ENCODE measurements around the gene ASB6.
"Not testable (repeated sequence)": the region's sequence is repeated elsewhere in the genome, so short reads cannot be mapped to it uniquely, and the experiment has no call there.

The ASB6 gene

DNA sequence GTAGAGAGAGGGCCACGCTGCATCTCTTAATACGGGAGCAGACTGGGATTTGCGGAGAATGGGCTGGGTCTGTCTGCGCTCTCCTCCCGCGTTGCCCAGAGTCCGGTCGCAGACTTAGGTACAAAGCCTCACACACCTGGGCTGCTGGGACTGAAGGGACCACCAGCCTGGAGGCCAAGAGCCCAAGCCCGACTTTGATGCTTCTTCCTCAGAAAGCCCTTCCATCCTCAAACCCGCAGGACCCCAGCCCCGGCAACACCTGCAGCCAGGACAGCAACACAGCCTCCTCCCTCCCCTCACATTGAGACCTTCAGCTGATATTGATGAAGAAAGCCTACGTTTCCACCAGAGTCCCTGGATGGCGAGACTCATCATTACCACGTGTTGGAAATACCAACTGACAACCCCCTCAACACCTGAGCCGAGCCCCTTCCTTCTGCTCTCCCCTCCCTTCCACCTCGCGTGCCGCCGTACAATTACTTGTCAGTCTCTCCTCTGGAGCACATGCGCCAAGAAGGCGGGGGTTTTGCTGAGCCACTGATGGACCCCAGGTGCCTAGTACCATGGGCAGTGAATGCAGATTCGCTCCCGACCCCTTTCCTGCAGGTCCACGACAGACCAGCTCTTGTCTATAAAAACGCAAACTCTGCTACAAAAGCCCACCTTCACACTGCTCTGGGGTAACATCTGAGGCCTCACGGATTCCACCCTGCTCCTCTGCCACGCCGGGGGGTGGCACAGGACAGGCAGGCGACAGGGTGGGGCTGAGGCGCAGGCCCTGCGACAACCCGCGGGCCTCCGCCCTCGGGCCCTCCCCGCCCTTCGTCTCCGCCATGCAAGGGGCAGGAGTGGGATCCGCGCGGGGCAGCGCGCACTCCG, 841 bp downstream of the ASB6 start:
- no peak for DNase-seq

- no peak for DNase-seq
Observed at GRCh38 chr9:129640086-129640870, 1.7 kb downstream of the ASB6 start.

- DNase-seq, result no peak
Observed at GRCh38 chr9:129639756-129640085, 2.2 kb downstream of the ASB6 start.

- no peak for DNase-seq
Observed at GRCh38 chr9:129639034-129639630, 2.8 kb downstream of the ASB6 start.

DNA sequence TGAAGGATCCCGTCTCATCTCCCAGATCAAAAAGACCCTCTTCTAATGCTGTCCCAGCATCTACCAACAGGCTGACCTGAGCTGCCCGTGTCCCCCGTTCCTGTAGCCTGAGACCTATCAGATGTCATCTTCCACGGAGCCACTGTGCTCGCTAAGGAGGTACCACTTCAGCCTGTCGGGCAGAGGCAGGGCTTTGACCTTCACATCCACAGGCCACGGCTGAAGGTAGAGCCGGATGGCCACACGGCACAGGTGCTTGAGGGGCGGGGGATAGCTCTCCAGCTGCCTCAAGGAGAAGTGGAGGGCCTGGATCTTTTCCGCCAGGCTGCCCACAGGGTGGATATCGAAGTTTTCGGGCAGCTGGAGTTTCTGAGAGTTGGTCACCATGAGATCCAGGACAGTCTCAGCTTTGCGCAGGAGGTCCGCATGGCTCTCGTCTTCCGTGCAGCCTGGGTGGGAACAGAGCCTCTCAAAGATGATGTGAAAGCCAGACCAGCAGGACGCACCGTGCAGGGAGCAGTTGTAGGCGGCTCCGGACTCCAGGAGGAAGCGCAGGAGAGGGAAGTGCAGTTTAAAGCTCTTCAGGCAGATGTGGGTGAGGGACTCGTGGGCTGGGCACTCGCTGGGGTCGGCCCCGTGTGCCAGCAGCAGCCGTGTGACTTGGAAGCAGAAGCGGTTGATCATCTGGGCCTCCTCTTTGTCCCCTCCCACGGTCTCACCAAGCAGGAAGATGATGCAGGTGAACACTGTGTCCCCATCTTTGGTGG, 4.1 kb downstream of the ASB6 start:
- no peak for DNase-seq

DNA sequence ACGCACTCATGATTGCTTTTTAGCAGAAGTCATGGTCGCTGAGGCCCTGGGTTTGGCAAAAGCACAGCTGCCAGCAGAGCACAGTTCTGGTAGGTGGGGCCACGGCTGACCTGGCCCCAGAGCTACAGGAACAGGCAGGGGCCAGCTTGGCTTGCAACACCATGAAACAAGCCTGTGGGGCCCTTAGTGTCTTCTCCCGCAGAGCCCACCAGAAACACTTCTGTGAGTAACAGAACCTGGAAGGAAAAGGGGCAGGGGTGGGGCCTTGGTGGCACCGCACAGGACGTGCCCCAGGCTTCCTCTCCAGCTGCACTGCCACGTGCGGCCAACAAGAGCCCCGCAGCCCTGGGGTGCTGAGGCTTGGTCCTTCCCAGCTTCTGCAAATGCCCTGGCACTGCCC, 4.8 kb downstream of the ASB6 start:
- DNase-seq, result no peak

GRCh38 chr9:129636343-129636742, 5.6 kb downstream of the ASB6 start:
- not testable (repeated sequence) for DNase-seq

DNA sequence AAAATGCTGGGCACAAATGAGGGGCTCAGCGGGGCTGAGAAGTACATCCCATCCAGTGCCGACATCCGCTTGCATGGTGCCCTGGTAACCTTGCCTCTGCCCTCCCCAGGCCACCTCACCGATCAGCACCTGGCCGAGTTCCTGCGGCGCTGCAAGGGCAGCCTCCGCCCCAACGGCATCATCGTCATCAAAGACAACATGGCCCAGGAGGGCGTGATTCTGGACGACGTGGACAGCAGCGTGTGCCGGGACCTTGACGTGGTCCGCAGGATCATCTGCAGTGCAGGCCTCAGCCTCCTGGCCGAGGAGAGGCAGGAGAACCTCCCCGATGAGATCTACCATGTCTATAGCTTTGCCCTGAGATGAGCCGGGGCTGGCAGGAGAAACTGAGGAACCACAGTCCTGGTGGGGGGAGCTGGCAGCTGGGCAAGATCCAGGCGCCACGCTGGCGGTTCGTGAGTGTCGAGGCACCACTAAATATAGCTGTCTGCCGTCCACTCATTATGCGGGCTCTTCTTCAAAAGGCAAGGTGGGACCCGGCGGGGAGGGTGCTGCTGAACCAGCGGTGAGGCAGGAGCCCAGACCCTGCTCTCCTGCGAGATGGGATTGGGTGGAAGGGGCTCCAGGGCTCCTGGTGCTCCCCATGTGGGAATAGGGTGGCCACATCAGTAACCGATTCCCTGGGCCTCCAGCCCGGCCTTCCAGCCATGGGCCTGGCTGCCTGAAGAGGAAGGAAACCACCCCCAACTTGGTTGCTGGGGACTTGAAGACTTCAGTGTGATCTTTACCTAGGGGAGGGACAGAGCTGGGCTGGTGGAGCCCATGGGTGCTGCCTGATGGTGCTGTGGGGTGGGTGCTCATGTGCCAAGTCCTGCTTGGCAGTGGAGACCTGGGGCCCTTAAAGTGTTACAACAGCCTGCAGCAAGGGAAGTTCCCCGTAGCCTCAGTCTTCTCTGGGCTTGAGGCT, 6.6 kb downstream of the ASB6 start:
- DNase-seq, result no peak

DNA sequence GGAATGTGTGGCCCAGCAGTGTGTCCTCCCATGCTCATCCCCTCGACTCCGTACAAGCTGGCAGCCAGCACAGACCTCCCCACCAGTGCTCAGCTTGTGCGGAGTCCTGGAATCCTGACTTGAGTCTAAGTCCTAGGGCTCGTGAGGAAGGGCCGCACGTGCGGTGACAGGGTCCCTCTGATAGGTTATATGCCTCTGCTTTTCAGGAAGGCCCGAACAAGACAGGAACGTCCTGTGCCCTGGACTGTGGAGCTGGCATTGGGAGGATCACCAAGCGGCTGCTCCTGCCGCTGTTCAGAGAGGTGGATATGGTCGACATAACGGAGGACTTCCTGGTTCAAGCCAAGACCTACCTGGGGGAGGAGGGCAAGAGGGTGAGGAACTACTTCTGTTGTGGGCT, 8.1 kb downstream of the ASB6 start:
- DNase-seq, result no peak

DNA sequence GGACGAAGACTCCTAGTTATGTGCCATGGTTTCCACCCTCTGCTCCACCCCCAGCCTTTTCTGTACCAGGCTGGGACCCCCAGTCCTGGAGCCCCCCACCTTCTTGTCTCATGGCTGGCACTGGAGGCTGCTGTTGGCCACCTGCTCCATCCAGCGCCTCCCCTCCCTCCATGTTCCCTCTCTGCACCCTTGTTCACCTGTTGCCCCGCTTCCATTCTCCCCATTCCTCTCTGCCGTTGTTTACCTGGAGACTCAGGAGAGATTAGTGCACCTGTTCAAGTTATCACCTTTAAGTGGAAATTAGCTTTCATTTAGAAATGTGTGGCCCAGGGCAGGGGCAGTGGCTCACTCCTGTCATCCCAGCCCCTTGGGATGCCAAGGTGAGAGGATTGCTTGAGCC, 8.7 kb downstream of the ASB6 start:
- DNase-seq, result no peak

DNA sequence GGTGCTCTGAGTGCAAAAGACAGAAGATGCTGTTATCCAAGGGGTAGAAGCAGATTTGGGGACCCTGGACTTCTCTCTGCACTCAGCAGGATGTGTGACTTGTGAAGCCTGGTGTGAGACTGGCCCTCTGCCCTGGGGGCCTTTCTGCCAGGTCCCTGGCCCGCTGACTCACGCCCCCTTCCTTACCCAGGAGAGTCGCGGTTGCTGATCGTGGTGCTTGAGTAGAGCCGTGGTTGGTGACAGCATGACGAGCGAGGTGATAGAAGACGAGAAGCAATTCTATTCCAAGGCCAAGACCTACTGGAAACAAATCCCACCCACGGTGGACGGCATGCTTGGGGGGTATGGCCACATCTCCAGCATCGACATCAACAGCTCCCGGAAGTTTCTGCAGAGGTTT, 9.5 kb downstream of the ASB6 start:
- no peak for DNase-seq

DNA sequence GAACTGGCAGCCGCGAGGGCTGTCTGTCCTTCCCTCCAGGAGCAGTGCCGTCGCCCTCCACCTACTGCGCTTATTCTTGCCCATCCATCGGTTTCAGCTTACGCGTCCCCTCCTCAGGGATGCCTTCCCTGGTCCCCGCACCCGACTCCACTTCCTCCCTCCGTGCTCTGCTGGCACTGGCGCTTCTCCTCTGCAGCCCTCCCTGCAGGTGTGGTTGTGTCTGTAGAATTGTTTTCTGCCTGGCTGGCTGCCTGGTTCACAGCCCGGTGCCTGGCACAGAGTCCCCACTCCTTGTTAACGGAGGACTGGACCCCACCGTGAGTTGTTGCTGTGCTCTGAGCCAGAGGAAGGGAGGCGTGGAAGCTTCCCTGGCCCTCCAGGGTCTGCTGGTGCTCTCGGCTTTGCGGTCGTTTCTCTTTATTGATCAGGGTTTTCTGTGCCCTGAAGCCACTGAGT, 10.2 kb downstream of the ASB6 start:
- DNase-seq, result no peak

DNA sequence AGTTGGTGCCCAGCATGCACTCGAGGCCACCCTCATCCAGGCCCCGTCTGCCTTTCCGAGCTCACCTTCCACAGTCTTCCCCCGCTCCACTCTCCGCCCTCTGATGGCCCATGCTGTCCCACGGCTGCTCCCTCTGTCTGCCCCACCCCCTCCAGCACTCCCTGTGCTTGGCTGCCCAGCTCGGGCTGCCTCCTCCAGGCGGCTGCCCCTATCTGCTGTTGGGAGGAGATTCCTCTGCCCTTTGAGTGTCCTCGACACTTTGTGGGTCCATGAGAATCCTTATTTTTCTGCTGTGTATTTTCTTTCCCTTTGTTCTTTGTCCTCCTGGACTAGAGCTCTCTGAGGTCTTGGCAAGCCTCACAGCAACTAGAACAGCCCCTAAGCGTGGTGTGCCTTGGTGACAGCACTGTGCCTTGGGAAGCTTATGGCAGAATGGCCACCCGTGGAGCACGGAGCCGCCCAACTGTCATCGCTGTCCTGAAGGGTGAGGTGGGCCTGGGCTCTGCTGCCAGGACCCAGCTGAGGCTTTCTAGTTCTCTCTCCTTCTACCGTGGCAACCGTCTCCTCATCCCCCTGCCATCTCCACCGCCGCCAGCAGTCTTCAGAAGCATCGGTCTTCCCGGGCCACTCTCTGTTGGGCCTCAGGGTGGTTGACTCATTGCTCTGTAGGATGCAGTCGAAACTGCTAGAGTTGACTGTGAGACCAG, 10.8 kb downstream of the ASB6 start:
- DNase-seq, result peak; percentile 45

GRCh38 chr9:129629251-129629820, 12.6 kb downstream of the ASB6 start:
- DNase-seq, result no peak

GRCh38 chr9:129628709-129629108, 13.2 kb downstream of the ASB6 start:
- DNase-seq, result no peak

GRCh38 chr9:129627556-129628440, 14.2 kb downstream of the ASB6 start:
- no peak for DNase-seq

GRCh38 chr9:129626625-129627284, 15.2 kb downstream of the ASB6 start:
- no peak for DNase-seq

DNA sequence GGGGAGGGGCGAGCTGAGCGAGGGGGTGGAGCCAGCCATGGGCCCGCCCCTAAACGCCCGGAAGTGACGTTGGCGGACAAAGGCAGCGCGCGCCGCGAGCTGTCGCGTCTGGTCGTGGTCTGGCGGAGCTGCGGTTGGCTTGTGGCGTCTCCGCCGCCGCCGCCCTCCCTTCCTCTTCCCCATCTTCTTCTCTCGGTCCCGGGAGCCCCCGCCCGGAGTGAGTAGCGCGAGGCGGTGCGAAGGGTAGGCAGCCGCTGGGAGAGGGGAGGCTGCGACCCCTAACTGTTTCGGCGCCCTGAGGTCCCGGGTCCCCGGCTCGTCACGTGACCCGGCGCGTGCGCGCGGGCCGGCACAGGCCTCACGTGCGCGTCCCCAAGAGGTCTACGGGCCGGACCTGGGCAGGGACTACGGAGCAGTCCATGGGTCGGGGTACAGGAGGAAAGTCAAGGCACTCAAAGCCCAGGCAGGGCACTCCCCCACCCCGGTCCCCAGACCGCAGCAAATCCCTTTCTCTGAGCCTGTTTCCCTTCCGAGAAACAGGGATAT, 15.8 kb downstream of the ASB6 start, which contains the start of gene NTMT1:
TSS of gene NTMT1 (plus strand) at position 85 of the 546 bp plus-strand sequence. CDS start 6,541 bp downstream, outside the sequence.
- peak; percentile 96 for DNase-seq

DNA sequence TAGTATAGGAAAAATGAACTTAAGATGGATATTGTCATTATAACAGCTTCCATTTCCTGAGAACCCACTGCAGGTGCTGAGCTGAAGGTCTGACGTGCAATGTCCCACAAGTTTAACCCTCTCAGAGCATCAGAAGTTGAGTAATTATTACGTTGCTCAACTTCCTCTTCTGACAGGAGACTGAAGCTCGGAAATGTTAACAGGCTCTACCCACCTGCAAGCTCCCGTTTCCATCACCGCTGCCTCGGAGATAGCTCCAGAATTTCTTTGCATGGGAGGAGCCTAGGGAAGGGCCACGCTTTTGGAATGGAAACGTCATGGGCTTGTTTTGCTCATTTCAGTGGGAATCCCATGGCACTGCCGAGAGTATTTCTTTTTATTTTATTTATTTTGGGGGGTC, 17.0 kb downstream of the ASB6 start:
- no peak for DNase-seq
